HG03280 (cell line): ENCODE results near the gene C21orf91.

Experiments
- ATAC-seq: cut with Tn5 transposase; IDR thresholded peaks from one replicate; pipeline ENCODE4 v1.9.1; 2021; ENCODE audit warnings: mild to moderate bottlenecking, moderate library complexity; ENCODE audit not compliant: unreplicated experiment

C21orf91 gene

GRCh38 chr21:17819114-17819876 is at the start of gene C21orf91:
Gene C21orf91 (minus strand): TSS chr21:17819356. CDS start chr21:17818318, 1,038 bp downstream.
- ATAC-seq = peak; percentile 90

DNA sequence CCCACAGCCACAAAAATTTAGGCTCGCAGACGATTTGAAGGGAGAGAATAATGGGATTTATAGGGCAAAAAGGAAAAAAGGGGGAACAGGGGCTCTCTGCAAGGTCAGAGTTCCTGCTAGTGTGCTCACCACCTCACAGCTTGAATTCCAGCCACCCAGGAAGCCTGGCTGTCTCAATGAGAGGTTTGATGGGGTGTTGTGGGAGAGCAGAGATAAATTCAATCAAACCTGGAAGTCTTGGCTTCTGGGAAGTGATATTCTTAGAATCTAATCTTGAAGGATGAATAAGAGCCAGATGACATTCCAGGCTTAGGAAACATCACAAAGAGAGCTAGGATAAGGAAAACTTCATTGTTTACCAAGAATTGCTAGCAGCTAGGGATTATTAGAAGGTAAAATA is 47.4 kb upstream of the C21orf91 start:
- ATAC-seq = no peak

DNA sequence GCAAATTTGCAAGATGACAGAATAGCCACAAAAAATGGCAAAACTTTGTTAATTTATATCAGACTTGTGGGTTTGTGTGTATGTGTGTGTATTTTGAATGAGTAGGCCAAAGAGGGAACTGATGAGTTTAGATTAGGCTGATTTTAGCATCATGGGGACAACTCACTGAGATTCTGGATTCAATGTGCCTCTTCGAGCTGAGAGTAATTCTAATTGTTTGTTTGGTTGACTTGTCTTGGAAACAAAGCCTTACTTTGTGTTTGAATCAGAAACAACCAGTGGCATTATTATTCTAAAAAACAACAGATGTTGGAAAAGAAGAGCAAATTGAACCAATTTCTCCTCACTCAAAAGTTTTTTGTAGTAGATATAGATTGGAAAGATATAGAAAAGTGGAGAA is 40.5 kb upstream of the C21orf91 start:
- ATAC-seq = no peak

GRCh38 chr21:17858747-17859146 is 39.6 kb upstream of the C21orf91 start:
- ATAC-seq = no peak

- ATAC-seq = no peak
These were observed 35.6 kb upstream of the C21orf91 start for GRCh38 chr21:17854745-17855144.

GRCh38 chr21:17853393-17854275 is 34.5 kb upstream of the C21orf91 start:
- no peak for ATAC-seq

- peak; percentile 93 for ATAC-seq
These were observed 29.1 kb upstream of the C21orf91 start for GRCh38 chr21:17848228-17848627.

- ATAC-seq = no peak
These were observed 21.9 kb upstream of the C21orf91 start for GRCh38 chr21:17841103-17841502.

DNA sequence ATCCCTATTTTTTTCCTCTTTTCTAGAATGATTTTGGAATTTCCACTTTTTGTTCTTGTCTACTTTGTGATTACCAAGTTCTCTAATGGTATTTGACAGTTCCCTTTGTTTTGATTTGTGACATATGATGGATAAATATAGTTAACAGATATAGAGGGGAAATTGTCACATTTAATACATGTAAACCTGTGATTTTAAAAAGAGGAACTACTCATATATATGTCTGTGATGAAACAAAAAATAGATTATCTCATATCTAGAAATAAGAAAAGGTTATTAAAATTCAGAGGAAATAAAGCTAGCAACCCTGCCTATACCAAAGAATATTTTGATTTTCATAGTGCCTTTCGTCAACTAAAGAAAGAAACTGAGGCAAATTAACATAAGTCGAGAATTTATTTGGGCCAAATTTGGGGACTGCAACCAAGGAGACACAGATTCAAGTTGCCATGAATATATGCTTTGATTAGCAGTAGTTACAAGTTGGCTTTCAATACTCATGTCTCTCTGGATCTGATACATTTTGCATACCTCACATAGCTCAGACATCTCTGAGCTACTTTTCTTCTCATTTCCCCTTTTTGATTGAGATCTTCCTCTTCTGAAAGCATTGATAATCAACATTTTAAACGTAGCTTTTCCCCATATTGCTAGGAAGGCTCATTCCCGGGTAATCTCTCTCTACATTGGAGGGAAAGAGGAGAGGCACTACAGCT is 15.6 kb upstream of the C21orf91 start:
- no peak for ATAC-seq

GRCh38 chr21:17829472-17829871 is 10.3 kb upstream of the C21orf91 start:
- no peak for ATAC-seq

DNA sequence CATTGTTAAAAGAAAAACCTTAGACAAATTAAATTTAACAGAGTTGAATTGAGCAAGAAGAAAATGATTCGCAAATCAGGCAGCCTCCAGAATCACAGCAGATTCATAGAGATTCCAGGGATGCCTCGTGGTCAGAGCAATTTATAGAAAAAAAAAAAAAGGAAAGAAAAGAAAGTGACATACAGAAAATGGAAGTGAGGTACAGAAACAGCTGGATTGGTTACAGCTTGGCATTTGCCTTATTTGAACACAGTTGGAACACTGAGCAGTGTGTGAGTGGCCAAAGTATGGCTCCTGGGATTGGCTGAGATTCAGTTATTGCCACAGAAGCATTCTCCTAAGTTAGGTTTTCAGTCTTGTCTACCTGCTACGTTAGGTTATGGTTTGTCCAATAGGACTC is 9.1 kb upstream of the C21orf91 start:
- ATAC-seq = no peak

DNA sequence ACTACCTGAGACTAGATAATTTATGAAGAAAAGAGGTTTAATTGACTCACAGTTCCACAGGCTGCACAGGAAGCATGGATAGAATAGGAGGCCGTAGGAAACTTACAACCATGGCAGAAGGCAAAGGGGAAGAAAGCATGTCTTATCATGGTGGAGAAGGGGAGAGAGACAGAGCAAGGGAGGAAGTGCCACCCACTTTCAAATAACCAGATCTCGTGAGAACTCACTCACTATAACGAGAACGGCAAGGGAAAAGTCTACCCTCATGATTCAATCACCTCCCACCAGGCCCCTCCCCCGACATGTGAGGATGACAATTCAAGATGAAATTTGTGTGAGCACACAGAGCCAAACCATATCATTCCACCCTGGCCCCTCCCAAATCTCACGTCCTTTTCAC is 4.7 kb upstream of the C21orf91 start:
- ATAC-seq = no peak

DNA sequence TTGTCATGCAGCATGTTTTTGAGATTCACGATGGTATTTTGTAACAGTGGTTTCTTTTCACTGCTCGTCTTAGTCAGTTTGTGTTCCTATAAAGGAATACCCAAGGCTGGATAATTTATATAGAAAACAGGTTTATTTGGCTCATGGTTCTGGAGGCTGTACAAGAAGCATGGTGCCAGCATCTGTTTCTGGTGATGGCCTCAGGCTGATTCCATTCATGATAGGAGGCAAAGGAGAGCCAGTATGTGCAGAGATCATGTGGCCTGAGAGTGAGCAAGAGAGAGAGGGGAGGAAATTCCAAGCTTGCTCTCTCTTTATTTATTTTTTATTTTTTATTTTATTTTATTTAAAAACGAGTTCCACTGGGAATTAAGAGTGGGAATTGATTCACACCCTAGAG is 2.0 kb upstream of the C21orf91 start:
- ATAC-seq = no peak

DNA sequence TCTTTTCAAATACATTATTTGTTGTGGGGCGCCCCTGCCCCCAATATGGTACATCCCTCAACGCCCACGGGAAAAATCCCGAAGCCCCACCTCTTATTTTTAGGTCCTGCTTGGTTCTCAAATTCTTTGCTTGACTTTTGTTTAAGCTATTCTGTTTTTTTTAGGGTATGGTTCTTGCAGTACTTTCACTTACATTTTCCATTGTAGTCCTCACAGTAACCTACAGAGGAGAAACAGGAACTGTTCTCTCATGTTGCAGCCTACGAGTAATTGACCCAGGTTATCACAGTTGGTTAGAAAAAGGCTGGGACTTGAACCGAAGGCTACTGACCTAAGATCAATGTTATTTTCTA is 697 bp upstream of the C21orf91 start:
- ATAC-seq = peak; percentile 59

DNA sequence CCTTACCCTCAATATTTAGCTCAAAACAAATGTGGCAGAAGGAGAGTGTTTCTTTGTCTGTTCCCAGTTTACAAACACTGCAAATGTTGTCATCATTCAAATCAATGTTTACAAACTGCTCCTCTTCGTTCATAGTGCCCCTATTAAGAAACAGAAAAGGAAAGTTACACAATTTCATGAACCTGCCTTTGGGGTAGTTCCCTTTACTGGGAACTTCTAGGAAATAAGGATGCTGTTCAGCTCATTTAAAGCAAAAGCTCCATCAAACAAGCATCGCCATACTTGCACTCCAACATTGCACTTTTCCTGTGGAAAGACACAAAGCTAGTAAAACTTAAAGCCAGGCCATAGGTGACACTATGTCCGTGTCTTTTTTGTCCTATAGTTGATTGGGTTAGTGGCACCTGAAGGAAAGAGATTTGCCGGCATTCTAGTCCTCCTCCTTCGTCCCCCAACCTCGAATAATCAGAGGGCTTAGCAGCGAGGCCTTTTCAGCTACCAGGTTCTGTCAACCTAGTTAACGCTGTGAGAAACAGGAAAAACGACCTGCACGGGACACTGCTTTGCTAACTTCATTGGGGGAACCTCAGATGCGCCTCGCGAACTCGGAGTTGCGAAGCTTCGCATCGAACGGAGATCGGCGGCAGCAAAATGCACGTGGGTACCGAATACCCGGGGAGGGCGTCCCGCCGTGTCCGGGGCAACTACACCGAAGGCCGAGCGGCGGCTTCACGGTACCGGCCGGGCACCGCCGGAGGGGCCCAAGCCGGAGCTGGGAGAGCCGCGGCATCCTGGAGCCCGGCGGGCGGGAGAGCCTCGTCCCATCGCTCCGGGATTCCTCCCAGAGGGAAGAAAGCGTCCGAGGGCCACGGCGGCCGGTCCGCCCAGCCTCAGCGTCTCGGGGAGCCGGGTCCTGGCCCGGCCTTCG is 706 bp downstream of the C21orf91 start:
- ATAC-seq = peak; percentile 19

DNA sequence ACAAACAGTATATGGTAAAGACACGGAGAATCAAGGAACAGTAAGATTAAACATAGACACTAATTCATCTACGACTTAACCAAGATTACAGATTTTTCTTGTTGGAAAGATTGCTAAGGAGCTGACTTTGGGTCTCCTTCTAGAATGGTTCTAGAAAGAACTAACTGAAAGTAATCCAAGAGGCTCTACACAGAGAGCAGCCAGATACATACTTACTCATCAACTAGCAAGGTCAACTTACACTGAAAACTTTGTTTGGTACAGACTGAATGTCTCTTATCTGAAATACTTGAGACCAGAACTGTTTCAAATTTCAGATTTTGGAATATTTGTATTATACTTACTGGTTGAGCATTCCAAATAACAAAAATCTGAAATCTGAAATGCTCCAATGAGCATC is 5.8 kb downstream of the C21orf91 start:
- ATAC-seq = no peak

DNA sequence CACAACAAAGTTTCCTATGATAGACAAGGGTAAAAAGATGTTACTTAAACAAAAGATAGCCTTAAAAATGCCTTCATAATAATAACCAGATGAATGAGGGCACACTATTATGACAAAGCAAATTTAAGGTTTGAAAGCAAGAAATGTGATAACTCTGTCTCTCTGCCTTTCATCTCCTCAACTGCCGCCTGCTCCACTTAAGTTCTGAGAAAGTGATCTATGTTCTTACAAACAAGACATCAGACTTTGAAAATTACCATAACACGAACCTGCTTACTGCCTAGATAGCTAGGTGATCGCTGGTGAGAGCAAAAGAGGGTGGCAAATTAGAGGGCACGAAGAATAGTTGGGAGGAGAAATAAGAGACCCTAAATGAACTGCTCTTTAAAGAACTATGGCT is 13.2 kb downstream of the C21orf91 start:
- ATAC-seq = no peak

GRCh38 chr21:17803536-17803935 is 15.6 kb downstream of the C21orf91 start:
- no peak for ATAC-seq

- no peak for ATAC-seq
These were observed 16.6 kb downstream of the C21orf91 start for GRCh38 chr21:17802572-17802971.

GRCh38 chr21:17799414-17800164 is 19.6 kb downstream of the C21orf91 start:
- ATAC-seq = no peak
